IMR-90 (cell line): ENCODE measurements around the gene APOOL. TPM values are rescaled to one million over a fixed set of nuclear protein-coding genes. Genes with fewer than 3 reads are reported as not detected.

Experiments used
- ATAC-seq: fragments of 200-7000 bp; cut with Tn5 transposase; 2 replicates; pipeline ENCODE4 v1.9.1; 2020; ENCODE audit warnings: low read depth, mild to moderate bottlenecking, moderate library complexity
- BruUV-seq: library from RNA; stranded (reverse); fragments of 400-500 nt; replicated peaks from 2 replicates; lab custom pipeline; 2021; lab: Mats Ljungman, UMichigan
- CTCF ChIA-PET: fragments of 300-600 bp; formaldehyde crosslinking; extraction: SDS; loops from one replicate; lab custom pipeline; 2021; ENCODE audit warnings: antibody characterized with exemption; lab: Yijun Ruan, JAX
- POLR2A ChIA-PET: fragments of 300-600 bp; sonication (Branson Sonifier 250); formaldehyde crosslinking; loops from one replicate; lab custom pipeline; 2022; ENCODE audit warnings: antibody characterized with exemption; ENCODE audit not compliant: unreplicated experiment; lab: Charles Lee
- DNase-seq: peaks from one replicate; pipeline ENCODE4 v3.0.0; 2013
- H2AFZ ChIP-seq: replicated peaks from 2 replicates; pipeline ENCODE3; 2013; ENCODE audit warnings: low read length, mild to moderate bottlenecking; ENCODE audit not compliant: poor library complexity
- H2AK5ac ChIP-seq: 2 replicates; pipeline ENCODE4 v1.6.1; 2013; ENCODE audit warnings: low read depth, low read length, inconsistent platforms
- H2AK9ac ChIP-seq: replicated peaks from 2 replicates; pipeline ENCODE3; 2013; ENCODE audit warnings: mild to moderate bottlenecking, low read depth, low read length, moderate library complexity; ENCODE audit not compliant: poor library complexity
- H2BK120ac ChIP-seq: 2 replicates; pipeline ENCODE4 v1.6.1; 2013; ENCODE audit warnings: low read depth, low read length, inconsistent platforms
- H2BK15ac ChIP-seq: 3 replicates; pipeline ENCODE4 v1.6.1; 2013; ENCODE audit warnings: low read depth, low read length, inconsistent platforms
- H2BK20ac ChIP-seq: 2 replicates; pipeline ENCODE4 v1.6.1; 2013; ENCODE audit warnings: low read depth, mild to moderate bottlenecking, inconsistent platforms, low read length, moderate library complexity
- H2BK5ac ChIP-seq: 2 replicates; pipeline ENCODE4 v1.6.1; 2013; ENCODE audit warnings: mild to moderate bottlenecking, low read depth, low read length, inconsistent platforms; ENCODE audit not compliant: poor library complexity, severe bottlenecking
- H3K14ac ChIP-seq: replicated peaks from 2 replicates; pipeline ENCODE4 v1.6.1; 2013; ENCODE audit warnings: low read depth, low read length, inconsistent platforms
- H3K18ac ChIP-seq: 2 replicates; pipeline ENCODE4 v1.6.1; 2013; ENCODE audit warnings: low read depth, low read length, control low read depth
- H3K23ac ChIP-seq: 2 replicates; pipeline ENCODE4 v1.6.1; 2013; ENCODE audit warnings: low read depth, low read length, inconsistent platforms
- H3K27ac ChIP-seq: 2 replicates; pipeline ENCODE4 v1.5.1; 2013; ENCODE audit warnings: mild to moderate bottlenecking, control low read depth, low read length; ENCODE audit not compliant: insufficient read depth
- H3K27me3 ChIP-seq: 2 replicates; pipeline ENCODE4 v1.6.1; 2013; ENCODE audit warnings: low read length; ENCODE audit not compliant: control insufficient read depth, insufficient read depth
- H3K36me3 ChIP-seq: 2 replicates; pipeline ENCODE4 v1.6.1; 2013; ENCODE audit warnings: low read length, mixed read lengths; ENCODE audit not compliant: control insufficient read depth, insufficient read depth
- H3K4ac ChIP-seq: 2 replicates; pipeline ENCODE4 v1.6.1; 2013; ENCODE audit warnings: low read depth, low read length, inconsistent platforms
- H3K4me1 ChIP-seq: 2 replicates; pipeline ENCODE4 v1.6.1; 2013; ENCODE audit warnings: low read length, mixed read lengths; ENCODE audit not compliant: control insufficient read depth, insufficient read depth
- H3K4me2 ChIP-seq: 2 replicates; pipeline ENCODE4 v1.6.1; 2013; ENCODE audit warnings: low read depth, mild to moderate bottlenecking, control low read depth, low read length, moderate library complexity
- H3K4me3 ChIP-seq: 2 replicates; pipeline ENCODE4 v1.5.1; 2013; ENCODE audit warnings: low read depth, mild to moderate bottlenecking, control low read depth, low read length, moderate library complexity; ENCODE audit not compliant: insufficient read depth
- H3K56ac ChIP-seq: 2 replicates; pipeline ENCODE4 v1.6.1; 2013; ENCODE audit warnings: low read length, inconsistent platforms; ENCODE audit not compliant: insufficient read depth; ENCODE audit errors: extremely low read depth
- H3K79me1 ChIP-seq, 2 experiments: 2 replicates each; pipeline ENCODE4 v1.6.1; 2013; ENCODE audit warnings: low read length in 2 of 2, inconsistent platforms in 1 of 2, low read depth in 1 of 2
- H3K9ac ChIP-seq: 2 replicates; pipeline ENCODE4 v1.6.1; 2013; ENCODE audit warnings: low read depth, low read length, control low read depth
- H3K9me1 ChIP-seq: 2 replicates; pipeline ENCODE4 v1.6.1; 2013; ENCODE audit warnings: low read length, inconsistent platforms; ENCODE audit not compliant: insufficient read depth
- H3K9me3 ChIP-seq: 2 replicates; pipeline ENCODE4 v1.6.1; 2013; ENCODE audit warnings: low read length; ENCODE audit not compliant: control insufficient read depth, insufficient read depth
- H4K20me1 ChIP-seq: 2 replicates; pipeline ENCODE4 v1.6.1; 2013; ENCODE audit warnings: low read length, inconsistent platforms; ENCODE audit not compliant: insufficient read depth
- H4K5ac ChIP-seq: 2 replicates; pipeline ENCODE4 v1.6.1; 2013; ENCODE audit warnings: mild to moderate bottlenecking, low read depth, low read length, control low read depth
- H4K8ac ChIP-seq, 2 experiments: 2 replicates each; pipeline ENCODE4 v1.6.1; 2013; ENCODE audit warnings: low read depth in 2 of 2, low read length in 2 of 2, control low read depth in 1 of 2, inconsistent platforms in 1 of 2
- H4K91ac ChIP-seq: 2 replicates; pipeline ENCODE4 v1.6.1; 2013; ENCODE audit warnings: low read depth, low read length, inconsistent platforms; ENCODE audit not compliant: insufficient read depth
- BHLHE40 ChIP-seq: fragments of 150-350 bp; IDR thresholded peaks from 2 replicates; pipeline ENCODE4 v1.6.1; 2016; ENCODE audit warnings: mild to moderate bottlenecking, low read depth, low read length
- MAFK ChIP-seq: IDR thresholded peaks from 2 replicates; pipeline ENCODE4 v1.6.1; 2012; ENCODE audit warnings: low read depth, low read length, improper control_type of control experiment
- MXI1 ChIP-seq: IDR thresholded peaks from 2 replicates; pipeline ENCODE4 v1.6.1; 2012; ENCODE audit warnings: low read depth, mild to moderate bottlenecking, low read length, moderate library complexity, borderline replicate concordance
- RFX5 ChIP-seq: IDR thresholded peaks from 2 replicates; pipeline ENCODE4 v1.8.0; 2012; ENCODE audit warnings: low read depth, mild to moderate bottlenecking, low read length, moderate library complexity
- SMC3 ChIP-seq: fragments of 150-350 bp; IDR thresholded peaks from 2 replicates; pipeline ENCODE4 v1.6.1; 2016; ENCODE audit warnings: low read depth, mild to moderate bottlenecking, antibody characterized with exemption, low read length, moderate library complexity
- WGBS, 2 experiments: methylation state at CpG; one replicate each; pipeline versions ENCODE4 v1.1.5 to v1.1.7; 2013; ENCODE audit warnings: missing lambda C conversion rate in 2 of 2; ENCODE audit not compliant: insufficient read length in 1 of 2; ENCODE audit errors: extremely low coverage in 2 of 2; 5-methylcytosine and 5-hydroxymethylcytosine counted together
- dilution Hi-C: fragments of 300-500 bp; cut with HindIII; formaldehyde crosslinking; loops from one replicate; pipeline ENCODE4 v1.14.3; 2018; ENCODE audit warnings: low sequenced_read_pairs; ENCODE audit not compliant: unreplicated experiment
- in situ Hi-C: fragments of 300-500 bp; cut with MboI; formaldehyde crosslinking; loops from 3 replicates; pipeline ENCODE4 v1.14.3; 2019; ENCODE audit warnings: low sequenced_read_pairs, inconsistent platforms, mixed read lengths
- intact Hi-C: fragments of 100-400 bp; cut with micrococcal nuclease; formaldehyde crosslinking; loops from 2 replicates; pipeline ENCODE4 v1.10.0; 2022
- polyA plus RNA-seq, 3 experiments: library from polyadenylated mRNA; depleted of rRNA; stranded (reverse); fragments of >200 nt; gene quantifications; 2 replicates each; pipeline ENCODE4 v1.2.3, GENCODE V29; 2012; ENCODE audit warnings: low replicate concordance in 1 of 3
- total RNA-seq: library from RNA; depleted of rRNA; stranded (reverse); fragments of >200 nt; gene quantifications from 2 replicates; pipeline ENCODE4 v1.2.3, GENCODE V29; 2012

APOOL gene
- total and polyA plus RNA-seq, 2 of the 4 experiments (the other 2 are of a cell fraction) = 4.6 to 9.7 TPM

- H2AK5ac ChIP-seq = no peak overlapping the region
- DNase-seq = no peak
- H3K9me3 ChIP-seq = no peaks in the 10 kb centered on the region
- no peak overlapping the region for H3K4me2 ChIP-seq
- no peak overlapping the region for H4K91ac ChIP-seq
- H4K5ac ChIP-seq = no peak overlapping the region
- POLR2A ChIA-PET = no interaction called here
- ATAC-seq = no peak
- H4K20me1 ChIP-seq = no peaks in the 10 kb centered on the region
- H3K23ac ChIP-seq = no peak overlapping the region
- no peak overlapping the region for H3K14ac ChIP-seq
- no peak overlapping the region for H2BK20ac ChIP-seq
- no peak overlapping the region for H3K9ac ChIP-seq
- no peak overlapping the region for H2BK15ac ChIP-seq
- no peaks in the 10 kb centered on the region for H3K27me3 ChIP-seq
- H4K8ac ChIP-seq = no peak overlapping the region
- CTCF ChIA-PET = no interaction called here
- no peak overlapping the region for H3K27ac ChIP-seq
- H2BK120ac ChIP-seq = no peak overlapping the region
- no peak overlapping the region for H3K18ac ChIP-seq
- no peak overlapping the region for H2AFZ ChIP-seq
- no peaks in the 10 kb centered on the region for H3K36me3 ChIP-seq
- H3K79me1 ChIP-seq = no peaks in the 10 kb centered on the region
- TF ChIP-seq BHLHE40 (no peak), MAFK (no peak), RFX5 (no peak), MXI1 (no peak), SMC3 (no peak)
- H3K4ac ChIP-seq = no peak overlapping the region
- no TSS peak for BruUV-seq
- H2BK5ac ChIP-seq = no peak overlapping the region
- dilution Hi-C loops = no loop called here
- H3K56ac ChIP-seq = no peak overlapping the region
- intact Hi-C loops = no loop called here
- H3K9me1 ChIP-seq = no peaks in the 10 kb centered on the region
- H3K4me1 ChIP-seq = no peaks in the 10 kb centered on the region
- H3K4me3 ChIP-seq = no peak overlapping the region
- H2AK9ac ChIP-seq = no peak overlapping the region
- WGBS, 2 experiments = no CpG with 5 or more reads among the region's 1 CpG
- in situ Hi-C loops = no loop called here
Measured at GRCh38 chrX:84956304-84956703, 47.4 kb upstream of the APOOL start.
